PFSK-1 (cell line): ENCODE data around the gene RSU1.

Experiments used
- POLR2AphosphoS5 ChIP-seq: IDR thresholded peaks from 2 replicates; pipeline ENCODE4 v1.6.1; 2012; ENCODE audit warnings: low read depth, mild to moderate bottlenecking, control low read depth, low read length, moderate library complexity
- TAF1 ChIP-seq: IDR thresholded peaks from 2 replicates; pipeline ENCODE4 v1.6.1; 2012; ENCODE audit warnings: low read length, control low read depth, borderline replicate concordance; ENCODE audit not compliant: insufficient read depth

GRCh38 chr10:16845248-16845647 lies 28.0 kb upstream of the RSU1 start:
- TF ChIP-seq POLR2AphosphoS5: no peak
- no peak for TF ChIP-seq TAF1
